ENCODE data around the gene THBS4.

The THBS4 gene

GRCh38 chr5:80116000-80116399 is 80.9 kb downstream of the THBS4 start:
- ATAC-seq = no peak
- TF ChIP-seq ZNF70 (CRISPR knock-in tag; IDR thresholded peaks at IDR 0.05) (no peak), PATZ1 (CRISPR knock-in tag; IDR thresholded peaks at IDR 0.05; ENCODE audit: borderline replicate concordance) (no peak), OSR1 (CRISPR knock-in tag; IDR thresholded peaks at IDR 0.05) (no peak), SNAI2 (CRISPR knock-in tag; IDR thresholded peaks at IDR 0.05) (no peak), ZNF8 (CRISPR knock-in tag; IDR thresholded peaks at IDR 0.05) (no peak), ZFP3 (CRISPR knock-in tag; IDR thresholded peaks at IDR 0.05) (no peak), ZFP30 (CRISPR knock-in tag; IDR thresholded peaks at IDR 0.05) (no peak), TSHZ2 (CRISPR knock-in tag; IDR thresholded peaks at IDR 0.05) (no peak), CSRNP3 (CRISPR knock-in tag; IDR thresholded peaks at IDR 0.05) (no peak), PPARA (CRISPR knock-in tag; IDR thresholded peaks at IDR 0.05; ENCODE audit: borderline replicate concordance) (no peak), ESRRG (CRISPR knock-in tag; IDR thresholded peaks at IDR 0.05) (no peak)

- ATAC-seq = no peak
- no peak for TF ChIP-seq TCF4 (CRISPR knock-in tag; IDR thresholded peaks at IDR 0.05; ENCODE audit: borderline replicate concordance)
- TF ChIP-seq GLIS3 (CRISPR knock-in tag; IDR thresholded peaks at IDR 0.05) = no peak
- no peak for TF ChIP-seq PATZ1 (CRISPR knock-in tag; IDR thresholded peaks at IDR 0.05; ENCODE audit: borderline replicate concordance)
- TF ChIP-seq POU6F1 (CRISPR knock-in tag; IDR thresholded peaks at IDR 0.05; ENCODE audit: borderline replicate concordance, low read depth) = no peak
- no peak for TF ChIP-seq CREB5 (CRISPR knock-in tag; IDR thresholded peaks at IDR 0.05; ENCODE audit: low read depth)
- TF ChIP-seq BACH2 (CRISPR knock-in tag; IDR thresholded peaks at IDR 0.05; ENCODE audit: borderline replicate concordance) = no peak
- no peak for TF ChIP-seq ZNF70 (CRISPR knock-in tag; IDR thresholded peaks at IDR 0.05)
- TF ChIP-seq ZNF8 (CRISPR knock-in tag; IDR thresholded peaks at IDR 0.05) = no peak
Measured at GRCh38 chr5:80116465-80116864, 81.3 kb downstream of the THBS4 start.

GRCh38 chr5:80117446-80117845 is 82.3 kb downstream of the THBS4 start:
- ATAC-seq = no peak
- TF ChIP-seq SNAI2 (CRISPR knock-in tag; IDR thresholded peaks at IDR 0.05) (no peak), ARNTL (CRISPR knock-in tag; IDR thresholded peaks at IDR 0.05; ENCODE audit: borderline replicate concordance, low read depth) (no peak), BACH2 (CRISPR knock-in tag; IDR thresholded peaks at IDR 0.05; ENCODE audit: borderline replicate concordance) (no peak)

Data from SK-N-SH treated with all-trans-retinoic acid at 6 μM for 48 hours (cell line).